Stimulated activated effector memory CD8-positive, alpha-beta T cell treated with anti-CD3 and anti-CD28 coated beads, Interleukin-12 subunit alpha, Interleukin-12 subunit beta, amount 100 ng/mL, for 72 hours (primary cell): Measurements from ENCODE around the gene MAPKBP1.

Experiments
- ATAC-seq: fragments of 150-1000 bp; cut with Tn5 transposase; 2 replicates; pipeline ENCODE4 v1.10.0; 2021
- DNase-seq, 2 donors: peaks; one replicate each; pipeline ENCODE4 v3.0.0; 2021 to 2022; ENCODE audit warnings: low spot score in 2 of 2
- H3K27ac Mint-ChIP-seq: one replicate; pipeline ENCODE4 v1.8.0; 2022; ENCODE audit warnings: mild to moderate bottlenecking, mixed read lengths
- H3K36me3 Mint-ChIP-seq: one replicate; pipeline ENCODE4 v1.8.0; 2022; ENCODE audit warnings: mild to moderate bottlenecking, mixed read lengths
- H3K4me1 Mint-ChIP-seq: one replicate; pipeline ENCODE4 v1.8.0; 2022; ENCODE audit warnings: mixed read lengths
- H3K4me3 Mint-ChIP-seq: one replicate; pipeline ENCODE4 v1.8.0; 2022; ENCODE audit warnings: mild to moderate bottlenecking, mixed read lengths
- H3K9me3 Mint-ChIP-seq: one replicate; pipeline ENCODE4 v1.8.0; 2022; ENCODE audit warnings: mixed read lengths

MAPKBP1 gene

DNA sequence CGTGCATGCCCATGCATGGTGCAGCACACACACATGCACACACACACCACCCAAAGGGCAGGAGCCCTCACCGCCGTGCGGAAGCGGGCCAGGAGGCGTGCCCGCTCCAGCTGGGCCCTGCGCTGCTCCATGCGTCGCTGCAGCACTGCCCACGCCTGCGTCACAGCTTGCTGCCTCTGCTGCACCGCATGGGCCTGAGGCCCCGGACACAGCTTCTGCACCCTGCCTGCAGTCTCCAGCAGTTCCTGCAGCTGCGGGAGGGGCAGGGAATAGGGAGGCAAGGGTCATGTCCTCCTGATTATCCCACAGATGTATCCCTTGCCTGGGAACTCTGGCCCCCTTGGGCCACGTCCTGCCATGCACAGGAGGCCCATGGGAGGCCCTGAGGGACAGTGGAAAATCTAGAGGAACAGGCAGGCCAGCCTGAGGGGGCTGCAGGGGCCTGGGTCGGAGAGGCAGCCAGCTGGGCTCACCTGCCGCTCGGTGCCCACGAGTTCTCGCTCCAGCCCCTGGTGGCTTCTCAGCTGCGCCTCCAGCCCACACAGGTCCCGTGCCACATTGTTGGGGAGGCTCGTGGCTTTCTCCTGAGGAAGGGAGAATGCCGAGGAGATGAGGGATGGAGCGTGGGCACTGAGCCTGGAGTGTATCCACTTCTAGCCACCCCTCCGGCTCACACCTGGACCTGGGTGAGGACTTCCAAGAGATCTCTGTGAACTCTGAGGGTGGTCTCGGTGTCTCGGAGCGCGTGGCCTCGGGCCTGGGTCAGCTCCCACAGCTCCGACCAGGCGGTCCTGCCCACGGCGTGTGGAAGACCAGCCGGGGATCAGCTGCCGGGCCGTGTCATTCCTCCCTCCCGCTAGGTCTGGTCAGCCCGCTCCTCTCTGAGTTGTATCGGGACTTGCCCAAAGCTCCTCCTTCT lies 95.7 kb downstream of the MAPKBP1 start:
- DNase-seq (no peak), ATAC-seq (no peak)
- Mint-ChIP-seq H3K4me3 (no peak overlapping the region), H3K27ac (peak overlapping the region; percentile 76), H3K9me3 (no peaks in the 10 kb centered on the region), H3K4me1 (peaks cover 36% of the 10 kb centered on the region), H3K36me3 (no peaks in the 10 kb centered on the region)

GRCh38 chr15:41870689-41871081 lies 96.4 kb downstream of the MAPKBP1 start:
- H3K9me3 Mint-ChIP-seq: no peaks in the 10 kb centered on the region
- H3K4me1 Mint-ChIP-seq: peaks cover 42% of the 10 kb centered on the region
- peak; percentile 29 to 67 for DNase-seq
- no peak overlapping the region for H3K4me3 Mint-ChIP-seq
- peak overlapping the region; percentile 76 for H3K27ac Mint-ChIP-seq
- no peaks in the 10 kb centered on the region for H3K36me3 Mint-ChIP-seq
- ATAC-seq: peak; percentile 97

GRCh38 chr15:41871175-41871905 lies 97.1 kb downstream of the MAPKBP1 start:
- Mint-ChIP-seq H3K4me1 (peaks cover 43% of the 10 kb centered on the region), H3K9me3 (no peaks in the 10 kb centered on the region), H3K27ac (peak overlapping the region; percentile 76), H3K4me3 (no peak overlapping the region), H3K36me3 (no peaks in the 10 kb centered on the region)
- ATAC-seq (no peak), DNase-seq (no peak)

- Mint-ChIP-seq H3K27ac (peak overlapping the region; percentile 88), H3K4me1 (peaks cover 43% of the 10 kb centered on the region)
These were observed 98.0 kb downstream of the MAPKBP1 start for GRCh38 chr15:41872166-41872747.

GRCh38 chr15:41873711-41874110 lies 99.4 kb downstream of the MAPKBP1 start:
- peak overlapping the region; percentile 88 for H3K27ac Mint-ChIP-seq
- DNase-seq (no peak), ATAC-seq (no peak)
- H3K9me3 Mint-ChIP-seq: no peaks in the 10 kb centered on the region
- H3K4me3 Mint-ChIP-seq: no peak overlapping the region
- H3K4me1 Mint-ChIP-seq: peaks cover 43% of the 10 kb centered on the region
- no peaks in the 10 kb centered on the region for H3K36me3 Mint-ChIP-seq

More at GRCh38 chr15:41872166-41872747, 98.0 kb downstream of the MAPKBP1 start:
- no peak for ATAC-seq
- Mint-ChIP-seq H3K36me3 (no peaks in the 10 kb centered on the region), H3K4me3 (no peak overlapping the region), H3K9me3 (no peaks in the 10 kb centered on the region)
- DNase-seq: no peak

GRCh38 chr15:41874736-41875135 lies 100.5 kb downstream of the MAPKBP1 start:
- no peak overlapping the region for H3K27ac Mint-ChIP-seq
- H3K36me3 Mint-ChIP-seq: no peaks in the 10 kb centered on the region
- no peak overlapping the region for H3K4me3 Mint-ChIP-seq
- DNase-seq (no peak), ATAC-seq (no peak)
- H3K4me1 Mint-ChIP-seq: peaks cover 52% of the 10 kb centered on the region
- no peaks in the 10 kb centered on the region for H3K9me3 Mint-ChIP-seq

- no peak for DNase-seq
- no peaks in the 10 kb centered on the region for H3K9me3 Mint-ChIP-seq
- H3K36me3 Mint-ChIP-seq: no peaks in the 10 kb centered on the region
- no peak overlapping the region for H3K4me3 Mint-ChIP-seq
- H3K27ac Mint-ChIP-seq: no peak overlapping the region
- peaks cover 49% of the 10 kb centered on the region for H3K4me1 Mint-ChIP-seq
- ATAC-seq: no peak
These were observed 101.7 kb downstream of the MAPKBP1 start for GRCh38 chr15:41876007-41876406.

DNA sequence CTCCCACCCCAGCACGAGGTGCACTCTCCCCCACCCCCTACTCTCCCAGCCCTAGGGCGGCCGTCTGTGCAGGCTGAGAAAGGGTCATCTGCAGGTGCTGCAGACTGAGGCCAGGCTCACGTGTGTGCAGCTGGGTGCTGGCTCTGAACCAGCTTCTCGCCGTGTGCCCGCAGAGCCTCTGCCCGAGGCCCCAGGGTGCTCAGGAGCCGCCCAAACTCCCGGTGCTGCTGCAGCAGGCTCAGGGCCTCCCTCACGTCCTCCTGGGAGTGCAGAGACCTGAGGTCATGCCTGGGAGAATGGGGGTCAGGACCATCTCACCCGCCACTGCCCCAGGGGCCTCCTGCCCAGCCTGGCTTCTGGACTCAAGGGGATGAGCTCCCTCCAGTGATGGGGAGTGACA lies 102.4 kb downstream of the MAPKBP1 start:
- no peaks in the 10 kb centered on the region for H3K9me3 Mint-ChIP-seq
- H3K4me3 Mint-ChIP-seq: no peak overlapping the region
- peaks cover 49% of the 10 kb centered on the region for H3K4me1 Mint-ChIP-seq
- no peak overlapping the region for H3K27ac Mint-ChIP-seq
- ATAC-seq: no peak
- DNase-seq: no peak
- H3K36me3 Mint-ChIP-seq: no peaks in the 10 kb centered on the region
